GM18519 (cell line): ENCODE results near the gene SYNDIG1.
"Not testable (repeated sequence)": the region's sequence is repeated elsewhere in the genome, so short reads cannot be mapped to it uniquely, and the experiment has no call there.

Experiments used
- ATAC-seq: cut with Tn5 transposase; IDR thresholded peaks from one replicate; pipeline ENCODE4 v1.9.1; 2021; ENCODE audit warnings: mild to moderate bottlenecking, moderate library complexity; ENCODE audit not compliant: unreplicated experiment, low FRiP score

The SYNDIG1 gene

GRCh38 chr20:24490598-24490997, 21.2 kb downstream of the SYNDIG1 start:
- ATAC-seq: no peak

- ATAC-seq: no peak
Observed at GRCh38 chr20:24491041-24491756, 21.8 kb downstream of the SYNDIG1 start.

GRCh38 chr20:24492031-24492607, 22.7 kb downstream of the SYNDIG1 start:
- no peak for ATAC-seq

GRCh38 chr20:24492698-24493097, 23.3 kb downstream of the SYNDIG1 start:
- ATAC-seq: no peak

GRCh38 chr20:24493181-24493580, 23.8 kb downstream of the SYNDIG1 start:
- ATAC-seq: no peak

GRCh38 chr20:24493661-24494459, 24.4 kb downstream of the SYNDIG1 start:
- no peak for ATAC-seq

- no peak for ATAC-seq
Observed at GRCh38 chr20:24494460-24494920, 25.1 kb downstream of the SYNDIG1 start.

GRCh38 chr20:24495266-24495665, 25.8 kb downstream of the SYNDIG1 start:
- ATAC-seq: no peak

- no peak for ATAC-seq
Observed at GRCh38 chr20:24497851-24498250, 28.4 kb downstream of the SYNDIG1 start.

- no peak for ATAC-seq
Observed at GRCh38 chr20:24498641-24499040, 29.2 kb downstream of the SYNDIG1 start.

GRCh38 chr20:24499472-24499871, 30.0 kb downstream of the SYNDIG1 start:
- ATAC-seq: no peak

- no peak for ATAC-seq
Observed at GRCh38 chr20:24501764-24502556, 32.5 kb downstream of the SYNDIG1 start.

GRCh38 chr20:24502661-24503060, 33.2 kb downstream of the SYNDIG1 start:
- ATAC-seq: no peak

GRCh38 chr20:24503352-24503931, 34.0 kb downstream of the SYNDIG1 start:
- no peak for ATAC-seq

GRCh38 chr20:24504331-24505285, 35.2 kb downstream of the SYNDIG1 start:
- ATAC-seq: no peak

- ATAC-seq: no peak
Observed at GRCh38 chr20:24506146-24506545, 36.7 kb downstream of the SYNDIG1 start.

- ATAC-seq: no peak
Observed at GRCh38 chr20:24506696-24507095, 37.3 kb downstream of the SYNDIG1 start.

GRCh38 chr20:24507182-24507853, 37.9 kb downstream of the SYNDIG1 start:
- no peak for ATAC-seq

- not testable (repeated sequence) for ATAC-seq
Observed at GRCh38 chr20:24512441-24512840, 43.0 kb downstream of the SYNDIG1 start.
